Vagina (tissue), 2 donors: Measurements from ENCODE around the gene PVALB. TPM values are rescaled to one million over a fixed set of nuclear protein-coding genes. Genes with fewer than 3 reads are reported as not detected.

Source experiments
- DNase-seq, 2 donors: peaks; one replicate each; pipeline ENCODE4 v3.0.0-alpha.2; 2017; ENCODE audit errors: extremely low spot score in 2 of 2
- H3K27ac ChIP-seq: fragments of 200-600 bp; sonication (generic); one replicate; pipeline ENCODE4 v1.5.1; 2019
- H3K27me3 ChIP-seq: fragments of 200-600 bp; sonication (generic); one replicate; pipeline ENCODE4 v1.5.1; 2019
- H3K36me3 ChIP-seq, 2 donors: fragments of 200-600 bp; sonication (generic); one replicate each; pipeline ENCODE4 v1.5.1; 2017 to 2019
- H3K4me1 ChIP-seq: fragments of 200-600 bp; sonication (generic); one replicate; pipeline ENCODE4 v1.5.1; 2019
- H3K4me3 ChIP-seq, 2 donors: fragments of 200-600 bp; sonication (generic); 1 replicate in 1 of 2; 2 replicates in 1 of 2; pipeline ENCODE4 v1.5.1; 2016 to 2019
- H3K9me3 ChIP-seq: fragments of 200-600 bp; sonication (generic); one replicate; pipeline ENCODE4 v1.5.1; 2019
- POLR2A ChIP-seq, 2 donors: fragments of 450-650 bp; IDR thresholded peaks; one replicate each; pipeline ENCODE4 v1.6.1; 2017; ENCODE audit warnings: antibody characterized with exemption in 2 of 2, mild to moderate bottlenecking in 2 of 2, moderate library complexity in 2 of 2
- POLR2AphosphoS5 ChIP-seq, 2 donors: sonication (generic); formaldehyde crosslinking; IDR thresholded peaks; one replicate each; pipeline ENCODE4 v1.9.0; 2017; ENCODE audit warnings: antibody characterized with exemption in 2 of 2, mild to moderate bottlenecking in 2 of 2, low read depth in 1 of 2; ENCODE audit not compliant: insufficient read depth in 1 of 2
- intact Hi-C: fragments of 100-400 bp; cut with DNase I; formaldehyde crosslinking; loops from one replicate; pipeline ENCODE4 v1.15.1; 2023
- total RNA-seq: library from RNA; depleted of rRNA; stranded (reverse); fragments of >200 nt; gene quantifications from one replicate; pipeline ENCODE4 v1.2.3, GENCODE V29; 2016
- TF ChIP-seq, protein P1 (sequence below), 3 experiments: fragments of 450-650 bp in 2 of 3; fragments of 200-600 bp in 1 of 3; sonication (generic) in 1 of 3; IDR thresholded peaks; one replicate each; pipeline ENCODE4 v1.5.1; 2017 to 2019; ENCODE audit warnings: antibody characterized with exemption in 3 of 3, mild to moderate bottlenecking in 2 of 3, moderate library complexity in 2 of 3

The PVALB gene
- total RNA-seq, 1 donor from 2014 or later, result not detected

DNA sequence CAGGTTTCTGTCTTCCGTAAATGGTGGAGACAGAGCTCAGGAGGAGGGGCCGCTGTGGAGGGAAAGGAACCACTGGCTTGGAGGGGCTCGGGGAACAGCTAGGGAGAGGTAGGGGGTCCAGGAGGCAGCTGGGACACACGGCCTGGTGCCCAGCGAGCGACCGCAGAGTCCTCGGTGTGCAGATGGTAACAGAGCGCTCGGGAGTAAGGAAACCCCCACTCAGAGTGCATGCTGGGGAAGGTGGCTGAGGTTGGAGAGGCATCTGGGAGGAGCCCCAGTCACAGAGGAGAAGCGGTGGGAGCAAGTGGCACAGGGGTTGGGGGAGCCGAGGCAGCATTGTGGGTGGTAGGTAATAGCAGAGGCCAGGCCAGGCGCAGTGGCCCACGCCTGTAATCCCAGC, 33.2 kb upstream of the PVALB start:
- no peaks in the 10 kb centered on the region for H3K27me3 ChIP-seq
- no peak overlapping the region for H3K4me3 ChIP-seq
- TF ChIP-seq POLR2AphosphoS5 (IDR thresholded peaks at IDR 0.05; ENCODE audit: insufficient read depth in 1 of 2, low read depth in 1 of 2), result no peak
- no peak for TF ChIP-seq POLR2A (IDR thresholded peaks at IDR 0.05)
- TF ChIP-seq, protein P1, sequence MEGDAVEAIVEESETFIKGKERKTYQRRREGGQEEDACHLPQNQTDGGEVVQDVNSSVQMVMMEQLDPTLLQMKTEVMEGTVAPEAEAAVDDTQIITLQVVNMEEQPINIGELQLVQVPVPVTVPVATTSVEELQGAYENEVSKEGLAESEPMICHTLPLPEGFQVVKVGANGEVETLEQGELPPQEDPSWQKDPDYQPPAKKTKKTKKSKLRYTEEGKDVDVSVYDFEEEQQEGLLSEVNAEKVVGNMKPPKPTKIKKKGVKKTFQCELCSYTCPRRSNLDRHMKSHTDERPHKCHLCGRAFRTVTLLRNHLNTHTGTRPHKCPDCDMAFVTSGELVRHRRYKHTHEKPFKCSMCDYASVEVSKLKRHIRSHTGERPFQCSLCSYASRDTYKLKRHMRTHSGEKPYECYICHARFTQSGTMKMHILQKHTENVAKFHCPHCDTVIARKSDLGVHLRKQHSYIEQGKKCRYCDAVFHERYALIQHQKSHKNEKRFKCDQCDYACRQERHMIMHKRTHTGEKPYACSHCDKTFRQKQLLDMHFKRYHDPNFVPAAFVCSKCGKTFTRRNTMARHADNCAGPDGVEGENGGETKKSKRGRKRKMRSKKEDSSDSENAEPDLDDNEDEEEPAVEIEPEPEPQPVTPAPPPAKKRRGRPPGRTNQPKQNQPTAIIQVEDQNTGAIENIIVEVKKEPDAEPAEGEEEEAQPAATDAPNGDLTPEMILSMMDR (IDR thresholded peaks at IDR 0.05), result no peak
- H3K9me3 ChIP-seq, result no peaks in the 10 kb centered on the region
- no peaks in the 10 kb centered on the region for H3K36me3 ChIP-seq
- intact Hi-C loops, result no loop called here
- H3K27ac ChIP-seq, result no peak overlapping the region
- no peak for DNase-seq
- H3K4me1 ChIP-seq, result peaks cover 4% of the 10 kb centered on the region

GRCh38 chr22:36846949-36847348, 30.1 kb upstream of the PVALB start:
- Histone ChIP-seq H3K4me3 (no peak overlapping the region), H3K36me3 (no peaks in the 10 kb centered on the region), H3K27ac (no peak overlapping the region), H3K4me1 (no peaks in the 10 kb centered on the region), H3K27me3 (no peaks in the 10 kb centered on the region), H3K9me3 (no peaks in the 10 kb centered on the region)
- intact Hi-C loops, result no loop called here
- TF ChIP-seq, protein P1 (IDR thresholded peaks at IDR 0.05), result no peak
- TF ChIP-seq POLR2A (IDR thresholded peaks at IDR 0.05) (no peak), POLR2AphosphoS5 (IDR thresholded peaks at IDR 0.05; ENCODE audit: insufficient read depth in 1 of 2, low read depth in 1 of 2) (no peak)
- no peak for DNase-seq

GRCh38 chr22:36846271-36846670, 29.4 kb upstream of the PVALB start:
- H3K4me1 ChIP-seq, result no peaks in the 10 kb centered on the region
- H3K27ac ChIP-seq, result no peak overlapping the region
- intact Hi-C loops, result no loop called here
- H3K4me3 ChIP-seq, result no peak overlapping the region
- no peak for DNase-seq
- H3K27me3 ChIP-seq, result no peaks in the 10 kb centered on the region
- H3K9me3 ChIP-seq, result no peaks in the 10 kb centered on the region
- TF ChIP-seq POLR2A (IDR thresholded peaks at IDR 0.05), result no peak
- TF ChIP-seq, protein P1 (IDR thresholded peaks at IDR 0.05), result no peak
- no peak for TF ChIP-seq POLR2AphosphoS5 (IDR thresholded peaks at IDR 0.05; ENCODE audit: insufficient read depth in 1 of 2, low read depth in 1 of 2)
- no peaks in the 10 kb centered on the region for H3K36me3 ChIP-seq

GRCh38 chr22:36840106-36840505, 23.3 kb upstream of the PVALB start:
- Histone ChIP-seq H3K9me3 (no peaks in the 10 kb centered on the region), H3K4me3 (no peak overlapping the region)

DNA sequence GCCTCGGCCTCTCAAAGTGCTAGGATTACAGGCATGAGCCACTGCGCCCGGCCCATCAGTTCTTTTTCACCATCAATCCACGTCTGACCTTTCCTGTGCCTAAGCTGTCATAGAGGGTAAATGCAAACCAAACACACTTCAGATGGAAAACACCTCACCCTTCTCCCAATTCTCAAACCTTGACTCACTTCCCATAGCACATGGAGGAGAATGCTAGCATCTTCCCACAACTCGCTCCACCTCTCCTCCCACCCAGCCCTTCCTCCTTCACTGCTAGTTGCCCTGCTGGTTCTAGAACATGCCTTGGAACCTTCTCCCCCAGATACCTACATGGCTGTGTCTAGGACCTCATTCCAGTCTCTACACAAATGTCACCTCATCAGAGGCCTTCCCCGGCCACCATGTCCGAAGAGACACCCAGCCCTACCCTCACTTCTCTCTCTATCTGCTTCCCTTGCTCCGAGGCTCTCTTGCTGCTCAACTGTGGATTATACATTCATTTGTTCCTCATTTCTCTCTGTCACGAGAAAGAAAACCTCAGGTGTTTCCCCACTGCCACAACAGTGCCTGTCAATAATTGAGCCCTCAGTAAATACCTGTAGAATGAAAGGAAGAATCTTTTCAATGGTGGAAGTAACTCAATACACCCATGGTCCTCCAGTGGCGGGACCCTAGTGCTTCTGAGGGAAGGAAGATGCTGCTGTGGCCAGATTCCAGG, 22.7 kb upstream of the PVALB start:
- Histone ChIP-seq H3K27ac (no peak overlapping the region), H3K27me3 (no peaks in the 10 kb centered on the region), H3K4me3 (no peak overlapping the region), H3K36me3 (no peaks in the 10 kb centered on the region), H3K9me3 (no peaks in the 10 kb centered on the region), H3K4me1 (no peaks in the 10 kb centered on the region)
- no peak for DNase-seq
- intact Hi-C loops, result no loop called here
- no peak for TF ChIP-seq POLR2AphosphoS5 (IDR thresholded peaks at IDR 0.05; ENCODE audit: insufficient read depth in 1 of 2, low read depth in 1 of 2)
- TF ChIP-seq POLR2A (IDR thresholded peaks at IDR 0.05), result no peak
- TF ChIP-seq, protein P1 (IDR thresholded peaks at IDR 0.05), result no peak

More at GRCh38 chr22:36840106-36840505, 23.3 kb upstream of the PVALB start:
- no peaks in the 10 kb centered on the region for H3K4me1 ChIP-seq
- no peak for TF ChIP-seq POLR2AphosphoS5 (IDR thresholded peaks at IDR 0.05; ENCODE audit: insufficient read depth in 1 of 2, low read depth in 1 of 2)
- no peak for TF ChIP-seq POLR2A (IDR thresholded peaks at IDR 0.05)
- TF ChIP-seq, protein P1 (IDR thresholded peaks at IDR 0.05), result no peak
- DNase-seq, result no peak
- no peaks in the 10 kb centered on the region for H3K36me3 ChIP-seq
- intact Hi-C loops, result no loop called here
- no peaks in the 10 kb centered on the region for H3K27me3 ChIP-seq
- H3K27ac ChIP-seq, result no peak overlapping the region
